ENCODE measurements around the gene CHCHD10. TPM values are rescaled to one million over a fixed set of nuclear protein-coding genes. Genes with fewer than 3 reads are reported as not detected.

The CHCHD10 gene
- total and polyA plus RNA-seq, 8 donors: 5.8 to 589 (median 126) TPM

DNA sequence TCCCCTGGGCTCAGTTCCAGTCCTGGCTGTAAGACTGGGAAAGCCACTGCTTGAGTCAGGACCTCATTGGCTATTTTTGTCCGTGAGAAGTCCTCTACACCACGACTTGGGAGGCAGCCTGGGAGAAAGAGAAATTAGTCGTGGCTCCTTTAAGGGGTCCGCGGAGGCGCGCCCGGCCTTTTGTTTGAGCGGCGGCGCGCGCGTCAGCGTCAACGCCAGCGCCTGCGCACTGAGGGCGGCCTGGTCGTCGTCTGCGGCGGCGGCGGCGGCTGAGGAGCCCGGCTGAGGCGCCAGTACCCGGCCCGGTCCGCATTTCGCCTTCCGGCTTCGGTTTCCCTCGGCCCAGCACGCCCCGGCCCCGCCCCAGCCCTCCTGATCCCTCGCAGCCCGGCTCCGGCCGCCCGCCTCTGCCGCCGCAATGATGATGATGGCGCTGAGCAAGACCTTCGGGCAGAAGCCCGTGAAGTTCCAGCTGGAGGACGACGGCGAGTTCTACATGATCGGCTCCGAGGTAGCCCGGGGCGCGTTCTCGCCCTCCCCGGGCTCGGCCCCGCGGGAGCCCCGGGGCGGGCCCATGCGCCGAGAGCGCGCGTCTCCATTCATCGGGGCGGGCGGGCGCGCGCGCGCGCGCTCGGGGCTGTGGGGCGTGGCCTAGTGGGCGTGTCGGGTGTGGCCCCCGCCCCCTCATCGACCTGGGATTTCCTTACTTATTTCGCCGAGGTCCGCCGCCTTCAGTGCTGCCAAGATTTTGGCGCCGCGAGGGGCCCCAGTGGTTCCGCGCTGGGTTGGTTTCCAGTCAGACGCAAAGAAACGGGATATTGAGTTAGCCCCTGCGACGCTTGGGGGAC, 19.2 kb upstream of the CHCHD10 start, which contains the start of gene SMARCB1:
TSS of gene SMARCB1 (plus strand) at position 215 of the 848 bp plus-strand sequence. CDS start at position 419, 204 bp downstream.
- peaks cover 32 to 69% (median 63%) of the 10 kb centered on the region in 4 donors for H3K4me1 ChIP-seq
- 0 to 1% (median 0%) methylated on average over 9 to 97 of the region's 97 CpGs for WGBS, 5 donors
- intact Hi-C loops (cut with DNase I; ENCODE audit: low total_unique reads): no loop called here

DNA sequence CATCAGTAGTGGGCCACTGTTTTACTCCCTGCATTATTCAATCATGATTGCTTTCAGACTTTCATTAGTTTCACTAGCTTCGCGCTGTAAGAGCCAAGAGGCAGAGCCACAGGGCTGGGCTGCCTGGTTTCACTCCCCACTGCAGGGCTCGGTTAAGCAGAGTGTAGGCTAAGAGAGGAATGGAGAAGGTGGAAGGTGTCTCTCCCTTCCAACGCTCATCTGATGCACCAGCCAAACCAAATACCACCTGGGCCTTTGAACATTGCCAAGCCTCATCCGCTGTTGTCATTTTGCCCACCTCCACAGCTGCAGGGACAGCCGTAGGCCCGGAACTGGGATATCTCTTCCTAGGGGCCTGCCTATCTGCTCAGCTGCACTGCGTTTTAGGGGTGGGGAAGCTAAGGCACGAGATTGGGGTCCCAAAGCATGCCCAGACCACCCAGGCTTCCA, 18.5 kb upstream of the CHCHD10 start:
- TF ChIP-seq, protein P1, sequence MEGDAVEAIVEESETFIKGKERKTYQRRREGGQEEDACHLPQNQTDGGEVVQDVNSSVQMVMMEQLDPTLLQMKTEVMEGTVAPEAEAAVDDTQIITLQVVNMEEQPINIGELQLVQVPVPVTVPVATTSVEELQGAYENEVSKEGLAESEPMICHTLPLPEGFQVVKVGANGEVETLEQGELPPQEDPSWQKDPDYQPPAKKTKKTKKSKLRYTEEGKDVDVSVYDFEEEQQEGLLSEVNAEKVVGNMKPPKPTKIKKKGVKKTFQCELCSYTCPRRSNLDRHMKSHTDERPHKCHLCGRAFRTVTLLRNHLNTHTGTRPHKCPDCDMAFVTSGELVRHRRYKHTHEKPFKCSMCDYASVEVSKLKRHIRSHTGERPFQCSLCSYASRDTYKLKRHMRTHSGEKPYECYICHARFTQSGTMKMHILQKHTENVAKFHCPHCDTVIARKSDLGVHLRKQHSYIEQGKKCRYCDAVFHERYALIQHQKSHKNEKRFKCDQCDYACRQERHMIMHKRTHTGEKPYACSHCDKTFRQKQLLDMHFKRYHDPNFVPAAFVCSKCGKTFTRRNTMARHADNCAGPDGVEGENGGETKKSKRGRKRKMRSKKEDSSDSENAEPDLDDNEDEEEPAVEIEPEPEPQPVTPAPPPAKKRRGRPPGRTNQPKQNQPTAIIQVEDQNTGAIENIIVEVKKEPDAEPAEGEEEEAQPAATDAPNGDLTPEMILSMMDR (IDR thresholded peaks at IDR 0.05): no peak
- TF ChIP-seq EP300 (IDR thresholded peaks at IDR 0.05): no peak
- TF ChIP-seq POLR2AphosphoS5 (IDR thresholded peaks at IDR 0.05): no peak
- no peak for TF ChIP-seq POLR2A (IDR thresholded peaks at IDR 0.05)
- H3K27me3 ChIP-seq: no peaks in the 10 kb centered on the region
- peaks cover 0 to under 1% (median under 1%) of the 10 kb centered on the region in 4 donors for H3K36me3 ChIP-seq
- H3K27ac ChIP-seq: peak overlapping the region; percentile 98 to 100 (median 100)
- H3K4me1 ChIP-seq: peaks cover 27 to 62% (median 58%) of the 10 kb centered on the region in 4 donors
- no peaks in the 10 kb centered on the region for H3K9me3 ChIP-seq
- intact Hi-C loops (cut with DNase I; ENCODE audit: low total_unique reads): no loop called here
- WGBS, 5 donors: 44 to 67% (median 52%) methylated on average over 5 to 9 of the region's 9 CpGs
- peak overlapping the region; percentile 61 to 96 (median 86) for H3K4me3 ChIP-seq
- DNase-seq: no peak

More for the DNA sequence above, 19.2 kb upstream of the CHCHD10 start, which contains the start of gene SMARCB1:
- H3K4me3 ChIP-seq: peak within 1 kb of the TSS; percentile 61 to 96 (median 86)
- no peaks in the 10 kb centered on the region for H3K27me3 ChIP-seq
- peak; percentile 94 to 97 for DNase-seq
- H3K27ac ChIP-seq: peak within 1 kb of the TSS; percentile 98 to 100 (median 100)
- H3K9me3 ChIP-seq: no peaks in the 10 kb centered on the region
- peaks cover 6 to 8% (median 7%) of the 10 kb centered on the region in 4 donors for H3K36me3 ChIP-seq
- TF ChIP-seq, protein P1 (IDR thresholded peaks at IDR 0.05): no peak
- peak in 1 of 4 donors; percentile 30 for TF ChIP-seq POLR2A (IDR thresholded peaks at IDR 0.05)
- TF ChIP-seq EP300 (IDR thresholded peaks at IDR 0.05): no peak
- peak; percentile 40 to 84 (median 75) for TF ChIP-seq POLR2AphosphoS5 (IDR thresholded peaks at IDR 0.05)

DNA sequence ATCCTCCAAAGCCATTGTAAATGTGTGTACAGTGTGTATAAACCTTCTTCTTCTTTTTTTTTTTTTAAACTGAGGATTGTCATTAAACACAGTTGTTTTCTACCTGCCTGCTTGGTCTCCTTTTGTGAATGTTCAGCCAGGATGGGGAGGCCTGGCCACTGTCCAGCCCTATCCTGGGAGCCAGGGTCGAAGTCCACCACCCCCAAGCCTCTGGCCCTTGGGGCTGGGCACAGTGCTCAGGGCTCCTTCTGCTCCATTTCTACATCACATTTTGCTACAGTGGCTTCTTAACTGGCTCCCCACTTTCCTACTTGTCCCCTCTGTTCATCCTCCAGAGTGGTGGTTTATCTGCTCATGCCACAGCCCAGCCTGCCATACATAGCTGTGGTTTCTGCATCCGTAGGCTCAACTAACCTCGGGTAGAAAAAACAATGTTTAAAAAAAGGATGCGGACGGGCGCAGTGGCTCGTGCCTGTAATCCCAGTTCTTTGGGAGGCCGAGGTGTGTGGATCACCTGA, 16.5 kb upstream of the CHCHD10 start:
- peak; percentile 18 to 46 for DNase-seq
- H3K27ac ChIP-seq: peak overlapping the region in 2 of 5 donors; percentile 37 to 49
- 29 to 60% (median 38%) methylated on average over 8 of the region's 8 CpGs for WGBS, 5 donors

More for the DNA sequence above, 16.5 kb upstream of the CHCHD10 start:
- H3K27me3 ChIP-seq: no peaks in the 10 kb centered on the region
- no peak for TF ChIP-seq POLR2AphosphoS5 (IDR thresholded peaks at IDR 0.05)
- TF ChIP-seq POLR2A (IDR thresholded peaks at IDR 0.05): no peak
- TF ChIP-seq EP300 (IDR thresholded peaks at IDR 0.05): no peak
- TF ChIP-seq, protein P1 (IDR thresholded peaks at IDR 0.05): no peak
- H3K4me1 ChIP-seq: peaks cover 27 to 42% (median 39%) of the 10 kb centered on the region in 4 donors
- H3K36me3 ChIP-seq: no peaks in the 10 kb centered on the region
- H3K4me3 ChIP-seq: no peak overlapping the region
- intact Hi-C loops (cut with DNase I; ENCODE audit: low total_unique reads): no loop called here
- H3K9me3 ChIP-seq: no peaks in the 10 kb centered on the region
